Small intestine (tissue), 7 donors: ENCODE measurements around the gene CFAP157. TPM values are rescaled to one million over a fixed set of nuclear protein-coding genes. Genes with fewer than 3 reads are reported as not detected.
A peak's percentile ranks its signal among the peaks of the same experiment; 100 is the strongest.

ENCODE experiments used
- DNase-seq, 2 donors: peaks; one replicate each; pipeline versions ENCODE4 v3.0.0 to v3.0.0-alpha.2; 2013
- FAIRE-seq: peaks from 2 replicates; lab custom pipeline; 2012; peaks lifted over from hg19 to GRCh38; lab: Jason Lieb, UNC
- H3K27ac ChIP-seq, 3 donors: one replicate each; pipeline ENCODE4 v1.5.1; 2013; ENCODE audit warnings: low read length in 2 of 3, mild to moderate bottlenecking in 2 of 3, control low read depth in 1 of 3, inconsistent platforms in 1 of 3, low read depth in 1 of 3, moderate library complexity in 1 of 3
- H3K27me3 ChIP-seq, 3 donors: one replicate each; pipeline ENCODE4 v1.6.1; 2013; ENCODE audit warnings: low read length in 3 of 3, inconsistent platforms in 1 of 3; ENCODE audit not compliant: control insufficient read depth in 3 of 3, insufficient read depth in 3 of 3
- H3K36me3 ChIP-seq, 3 donors: one replicate each; pipeline ENCODE4 v1.6.1; 2013; ENCODE audit warnings: low read length in 3 of 3, inconsistent platforms in 1 of 3, low read depth in 1 of 3, mild to moderate bottlenecking in 1 of 3, moderate library complexity in 1 of 3; ENCODE audit not compliant: control insufficient read depth in 3 of 3, insufficient read depth in 2 of 3
- H3K4me1 ChIP-seq, 3 donors: one replicate each; pipeline ENCODE4 v1.6.1; 2013; ENCODE audit warnings: low read length in 2 of 3, inconsistent platforms in 1 of 3, low read depth in 1 of 3, mild to moderate bottlenecking in 1 of 3, moderate library complexity in 1 of 3; ENCODE audit not compliant: control insufficient read depth in 3 of 3, insufficient read depth in 2 of 3
- H3K4me3 ChIP-seq, 3 donors: one replicate each; pipeline ENCODE4 v1.5.1; 2013; ENCODE audit warnings: low read length in 3 of 3, control low read depth in 1 of 3, inconsistent platforms in 1 of 3, low read depth in 1 of 3, mild to moderate bottlenecking in 1 of 3, moderate library complexity in 1 of 3
- H3K9me3 ChIP-seq, 2 donors: one replicate each; pipeline ENCODE4 v1.6.1; 2013; ENCODE audit warnings: low read depth in 1 of 2, low read length in 1 of 2; ENCODE audit not compliant: control insufficient read depth in 2 of 2, insufficient read depth in 1 of 2
- WGBS, 3 donors: extraction: QIAGEN DNeasy Blood & Tissue Kit; methylation state at CpG; one replicate each; pipeline ENCODE4 v1.1.7; 2013; 5-methylcytosine and 5-hydroxymethylcytosine counted together
- polyA plus RNA-seq, 4 donors: library from polyadenylated mRNA; stranded (reverse) in 3 of 4; unstranded in 1 of 4; fragments of 200-250 nt in 3 of 4; fragments of 120-200 nt in 1 of 4; gene quantifications; one replicate each; pipeline versions ENCODE4 v1.2.1 to v1.2.3, GENCODE V29; 2013
- donor health status: healthy with polysubstance abuse.
- donor health status: control.
- donor health status: control.
- donor health status: Bipolar disorder and iron deficiency.
- donor health status: healthy.

The CFAP157 gene
- polyA plus RNA-seq, 4 donors, result 0.12 to 0.84 TPM; not detected in 2

- DNase-seq (no peak), FAIRE-seq (no peak)
- Histone ChIP-seq H3K4me1 (no peaks in the 10 kb centered on the region), H3K27me3 (peaks cover 0 to 35% (median 0%) of the 10 kb centered on the region in 3 donors), H3K36me3 (peaks cover 0 to 2% (median 0%) of the 10 kb centered on the region in 3 donors), H3K4me3 (no peak overlapping the region), H3K27ac (peak overlapping the region in 1 of 3 donors; percentile 36), H3K9me3 (no peaks in the 10 kb centered on the region)
- 30 to 59% (median 50%) methylated on average over 5 of the region's 5 CpGs for WGBS, 3 donors
Observed at GRCh38 chr9:127761491-127761956, 54.7 kb downstream of the CFAP157 start.

- Histone ChIP-seq H3K9me3 (no peaks in the 10 kb centered on the region), H3K27me3 (peaks cover 0 to 37% (median 0%) of the 10 kb centered on the region in 3 donors), H3K4me3 (no peak overlapping the region), H3K27ac (peak overlapping the region in 1 of 3 donors; percentile 49), H3K36me3 (peaks cover 0 to 2% (median 0%) of the 10 kb centered on the region in 3 donors), H3K4me1 (no peaks in the 10 kb centered on the region)
- no peak for DNase-seq
- 41 to 56% (median 43%) methylated on average over 16 of the region's 16 CpGs for WGBS, 3 donors
- no peak for FAIRE-seq
Observed at GRCh38 chr9:127762111-127762676, 55.4 kb downstream of the CFAP157 start.

- 36 to 55% (median 45%) methylated on average over 7 of the region's 7 CpGs for WGBS, 3 donors
Observed at GRCh38 chr9:127763918-127764384, 57.2 kb downstream of the CFAP157 start.

GRCh38 chr9:127765418-127765817, 58.6 kb downstream of the CFAP157 start:
- H3K27me3 ChIP-seq, result peaks cover 0 to 45% (median 0%) of the 10 kb centered on the region in 3 donors
- FAIRE-seq (no peak), DNase-seq (no peak)
- 75 to 88% (median 82%) methylated on average over 1 of the region's 1 CpG for WGBS, 3 donors
- peak overlapping the region in 1 of 3 donors; percentile 18 for H3K27ac ChIP-seq
- peaks cover 0 to 2% (median 0%) of the 10 kb centered on the region in 3 donors for H3K36me3 ChIP-seq
- H3K4me3 ChIP-seq, result no peak overlapping the region
- H3K9me3 ChIP-seq, result no peaks in the 10 kb centered on the region
- peaks cover 0 to 4% (median 0%) of the 10 kb centered on the region in 3 donors for H3K4me1 ChIP-seq

More at GRCh38 chr9:127763918-127764384, 57.2 kb downstream of the CFAP157 start:
- FAIRE-seq (no peak), DNase-seq (peak in 1 of 2 donors; percentile 43)
- Histone ChIP-seq H3K36me3 (peaks cover 0 to 2% (median 0%) of the 10 kb centered on the region in 3 donors), H3K4me3 (no peak overlapping the region), H3K4me1 (peaks cover 0 to 2% (median 0%) of the 10 kb centered on the region in 3 donors), H3K27me3 (peaks cover 0 to 39% (median 0%) of the 10 kb centered on the region in 3 donors), H3K9me3 (no peaks in the 10 kb centered on the region), H3K27ac (peak overlapping the region in 1 of 3 donors; percentile 41)

Other genes with a start within 250 kb of the CFAP157 start
- 10 to 100 TPM in 2 of 4 donors, 1 to 10 TPM in 1, under 1 TPM in 1; 0.89 to 16.4 (median 8.1) TPM for gene STXBP1, start 94.7 kb upstream of the CFAP157 start, polyA plus RNA-seq
- 10 to 100 TPM in 2 of 4 donors, 1 to 10 TPM in 2; 3.4 to 16.8 (median 10.9) TPM for gene PTRH1, start 8.7 kb downstream of the CFAP157 start, polyA plus RNA-seq
- gene TTC16, start 9.1 kb downstream of the CFAP157 start, polyA plus RNA-seq, result under 1 TPM in 2 of 4 donors, not detected in 2; 0.01 to 0.03 TPM
- 10 to 100 TPM; 13.2 to 24.0 (median 21.1) TPM for gene TOR2A, start 28.3 kb downstream of the CFAP157 start, polyA plus RNA-seq
- 10 to 100 TPM in 1 of 4 donors, 1 to 10 TPM in 2, under 1 TPM in 1; 0.67 to 12.6 (median 4.4) TPM for gene SH2D3C, start 71.7 kb downstream of the CFAP157 start, polyA plus RNA-seq
- gene CDK9, start 79.0 kb downstream of the CFAP157 start, polyA plus RNA-seq, result 10 to 100 TPM; 34.0 to 47.2 (median 34.6) TPM
- 10 to 100 TPM; 24.4 to 45.8 (median 30.6) TPM for gene FPGS, start 95.9 kb downstream of the CFAP157 start, polyA plus RNA-seq
- gene ENG, start 147.7 kb downstream of the CFAP157 start, polyA plus RNA-seq, result 10 to 100 TPM in 2 of 4 donors, 1 to 10 TPM in 2; 3.1 to 84.0 (median 11.8) TPM
- 10 to 100 TPM; 11.6 to 60.6 (median 51.7) TPM for gene AK1, start 170.7 kb downstream of the CFAP157 start, polyA plus RNA-seq
- gene ST6GALNAC6, start 192.6 kb downstream of the CFAP157 start, polyA plus RNA-seq, result 10 to 100 TPM in 2 of 4 donors, 1 to 10 TPM in 2; 2.2 to 31.8 (median 11.8) TPM
- gene ST6GALNAC4, start 210.1 kb downstream of the CFAP157 start, polyA plus RNA-seq, result 10 to 100 TPM in 3 of 4 donors, 1 to 10 TPM in 1; 9.1 to 34.7 (median 22.5) TPM
- gene PIP5KL1, start 223.8 kb downstream of the CFAP157 start, polyA plus RNA-seq, result under 1 TPM in 3 of 4 donors, not detected in 1; 0.40 to 0.81 (median 0.60) TPM
- 10 to 100 TPM; 23.2 to 46.0 (median 35.4) TPM for gene DPM2, start 230.9 kb downstream of the CFAP157 start, polyA plus RNA-seq